GM19328 (cell line): ENCODE measurements around the gene ITPRID2.

Experiments used
- ATAC-seq: cut with Tn5 transposase; IDR thresholded peaks from one replicate; pipeline ENCODE4 v1.9.1; 2021; ENCODE audit warnings: mild to moderate bottlenecking, moderate library complexity; ENCODE audit not compliant: unreplicated experiment

Gene ITPRID2

GRCh38 chr2:181891258-181891965 lies at the start of gene ITPRID2:
Gene ITPRID2, plus strand, starts transcription at chr2:181891730. Its CDS starts 337 bp downstream, at chr2:181892067.
- ATAC-seq, result peak; percentile 92

- no peak for ATAC-seq
Observed at GRCh38 chr2:181844551-181845290, 46.8 kb upstream of the ITPRID2 start.

DNA sequence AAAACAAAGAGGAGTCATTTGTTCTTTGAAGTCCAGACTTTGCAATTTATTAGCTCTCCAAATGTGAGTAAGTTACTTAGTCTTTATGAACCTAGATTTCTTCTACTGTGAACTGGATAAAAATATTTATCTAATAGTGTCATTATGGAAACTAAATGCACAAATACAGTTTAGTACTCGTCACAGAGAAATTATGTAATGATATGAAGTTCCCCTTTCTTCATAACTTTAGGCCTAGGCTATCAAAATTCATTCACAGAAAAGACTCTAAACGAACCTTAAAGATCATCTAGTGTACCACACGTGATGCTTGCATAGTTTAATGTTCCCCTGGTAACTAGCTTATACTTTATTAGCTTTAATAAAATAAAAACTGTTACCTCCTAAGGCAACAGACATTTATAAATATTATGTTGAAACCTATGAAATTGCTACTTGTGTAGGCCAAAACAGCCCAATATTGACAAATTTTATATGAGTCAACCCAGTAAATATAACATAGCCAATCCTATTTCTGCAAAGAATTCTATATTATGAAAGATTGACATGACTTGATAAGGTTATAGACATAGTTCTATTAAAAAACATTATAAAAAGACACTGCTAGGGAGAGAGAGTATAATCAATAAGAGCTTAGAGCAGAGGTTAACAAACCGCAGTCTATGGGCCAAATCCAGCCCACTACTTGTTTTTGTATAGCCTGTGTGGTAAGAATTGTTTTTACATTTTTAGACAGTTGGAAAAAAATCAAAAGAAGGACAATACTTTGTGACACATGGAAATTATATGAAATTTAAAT lies 44.9 kb upstream of the ITPRID2 start:
- no peak for ATAC-seq

DNA sequence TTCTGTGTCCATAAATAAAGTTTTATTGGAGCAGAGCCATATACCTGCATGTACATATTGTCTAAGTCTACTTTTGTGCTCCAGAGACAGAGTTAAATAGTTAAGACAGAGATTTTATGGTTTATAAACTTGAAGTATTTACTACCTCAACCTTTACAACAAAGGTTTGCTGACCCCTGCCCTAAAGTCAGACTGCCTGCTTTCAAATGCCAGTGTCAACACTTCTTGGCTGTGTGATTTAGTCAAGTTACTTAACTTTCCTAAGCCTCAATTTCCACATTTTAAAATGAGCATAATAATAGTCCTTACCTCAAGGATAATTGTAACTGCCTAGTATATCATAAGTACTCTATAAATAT lies 44.4 kb upstream of the ITPRID2 start:
- no peak for ATAC-seq

DNA sequence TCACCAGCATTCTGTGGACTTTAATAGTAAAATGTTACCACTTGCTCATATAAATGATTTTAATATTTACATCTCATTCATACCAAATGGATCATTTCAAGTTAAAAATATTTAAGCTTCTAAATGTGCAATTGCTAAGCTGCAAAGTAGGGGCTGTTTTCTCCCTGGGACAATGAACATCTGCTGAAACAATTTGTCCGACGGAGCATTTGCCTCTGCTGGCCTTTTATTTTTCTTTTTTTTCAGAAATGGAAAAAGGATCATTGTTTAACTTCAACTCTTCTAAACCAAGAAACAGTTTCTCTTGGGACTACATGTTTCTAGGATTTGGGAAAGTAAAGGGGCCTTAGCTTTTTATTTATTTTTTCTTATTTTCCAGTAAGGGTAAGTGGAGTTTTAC lies 43.8 kb upstream of the ITPRID2 start:
- ATAC-seq, result no peak

GRCh38 chr2:181848261-181848886 lies 43.2 kb upstream of the ITPRID2 start:
- ATAC-seq, result no peak

GRCh38 chr2:181849601-181850000 lies 41.9 kb upstream of the ITPRID2 start:
- no peak for ATAC-seq

DNA sequence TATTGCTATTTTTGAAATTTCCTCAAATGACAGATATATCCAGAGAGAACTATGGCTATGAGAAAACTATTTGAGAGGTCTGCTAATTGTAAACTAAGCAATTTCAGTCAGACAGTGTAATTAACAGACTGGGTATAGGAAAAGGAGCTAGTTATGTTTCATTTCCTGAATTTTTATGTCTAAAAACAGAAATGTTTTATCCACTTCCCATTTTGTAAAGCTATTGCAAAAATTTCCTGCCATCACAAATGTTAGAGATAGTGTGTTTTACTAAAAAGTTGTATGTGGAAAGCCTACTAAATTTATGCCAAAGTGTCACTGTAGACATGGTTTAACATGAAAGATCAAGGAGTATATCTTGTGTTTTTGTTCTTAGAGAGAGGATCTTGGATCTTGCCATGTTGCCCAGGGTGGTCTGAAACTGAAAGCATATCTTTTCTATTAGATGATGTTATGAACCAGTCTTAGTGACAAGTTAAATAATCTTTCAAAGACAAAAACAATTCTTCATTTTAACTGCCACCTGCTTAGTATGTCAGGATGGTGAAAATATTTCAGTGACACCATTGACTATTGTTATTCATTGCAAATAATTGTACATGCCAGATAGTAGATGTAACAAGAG lies 40.5 kb upstream of the ITPRID2 start:
- no peak for ATAC-seq

DNA sequence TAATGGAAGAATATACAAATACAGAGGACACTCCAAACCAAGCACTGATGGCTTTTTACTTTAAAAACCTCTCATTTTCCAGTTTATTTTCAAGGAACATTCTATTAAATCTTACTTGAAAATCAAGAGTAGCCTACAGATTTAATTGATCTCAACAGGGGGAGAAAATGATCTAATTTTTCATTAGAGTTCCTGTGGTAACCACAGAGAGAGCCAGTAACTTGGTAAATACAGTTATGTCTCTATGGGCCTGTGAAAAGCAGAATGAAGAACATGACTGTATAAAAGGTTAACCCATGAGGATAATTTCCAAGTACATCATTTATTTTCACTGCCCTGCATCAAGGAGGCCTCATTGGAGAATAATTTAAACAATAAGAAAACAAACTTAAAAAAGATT lies 39.8 kb upstream of the ITPRID2 start:
- ATAC-seq, result no peak

DNA sequence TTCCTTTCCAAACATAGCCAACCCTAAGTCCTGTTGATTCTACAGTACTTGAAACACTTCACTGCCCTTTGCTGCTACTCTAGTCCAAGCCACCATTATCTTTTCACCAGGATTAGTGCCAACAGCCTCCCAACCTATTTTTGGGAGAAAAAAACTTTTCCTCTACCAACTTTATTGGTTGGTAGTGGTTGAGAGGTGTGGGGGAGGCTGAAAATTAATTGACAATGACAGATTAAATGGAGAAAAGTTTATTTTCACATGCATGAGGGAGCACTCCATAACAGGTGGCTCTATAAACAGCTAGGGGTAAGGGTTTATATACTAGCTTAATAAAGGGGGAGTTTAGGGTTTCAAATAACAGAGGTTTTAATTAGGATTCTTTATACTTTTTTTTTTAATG lies 37.8 kb upstream of the ITPRID2 start:
- ATAC-seq, result no peak

DNA sequence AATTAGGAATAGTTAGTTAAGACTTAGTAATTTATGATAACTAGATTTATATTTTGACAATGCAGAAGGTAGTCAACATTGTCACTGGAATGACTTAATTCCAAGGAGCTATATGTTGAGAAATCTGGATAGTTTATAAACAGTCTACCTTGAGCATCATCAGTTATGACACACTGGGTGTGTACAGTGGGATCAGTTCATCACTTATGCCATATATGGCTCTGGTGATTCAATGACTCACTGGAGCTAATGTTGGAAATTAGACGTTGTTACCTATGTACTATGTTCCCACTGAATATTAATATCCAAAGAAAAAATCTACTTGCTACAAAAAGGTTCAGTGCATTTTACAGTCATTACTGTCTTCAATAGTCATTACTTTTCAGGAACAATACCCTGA lies 34.0 kb upstream of the ITPRID2 start:
- ATAC-seq, result no peak

DNA sequence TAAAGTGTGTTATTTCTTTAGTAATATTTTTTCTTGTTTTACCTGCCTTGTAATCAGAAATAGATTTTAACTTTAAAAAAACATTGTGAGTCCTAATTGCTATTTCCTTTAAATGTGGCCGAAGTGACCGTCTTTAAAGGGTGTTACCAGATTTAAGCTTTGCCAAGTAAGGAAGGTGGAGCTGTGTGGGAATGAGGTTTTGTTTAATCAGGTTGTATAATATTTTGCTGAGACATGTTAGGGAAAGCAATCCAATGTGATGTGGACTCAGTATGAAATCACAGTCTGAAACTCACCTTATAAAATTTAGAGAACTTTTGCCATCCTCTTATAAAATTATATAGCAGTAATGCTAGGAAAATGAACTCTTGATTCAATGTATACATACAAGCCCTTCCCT lies 32.9 kb upstream of the ITPRID2 start:
- no peak for ATAC-seq

DNA sequence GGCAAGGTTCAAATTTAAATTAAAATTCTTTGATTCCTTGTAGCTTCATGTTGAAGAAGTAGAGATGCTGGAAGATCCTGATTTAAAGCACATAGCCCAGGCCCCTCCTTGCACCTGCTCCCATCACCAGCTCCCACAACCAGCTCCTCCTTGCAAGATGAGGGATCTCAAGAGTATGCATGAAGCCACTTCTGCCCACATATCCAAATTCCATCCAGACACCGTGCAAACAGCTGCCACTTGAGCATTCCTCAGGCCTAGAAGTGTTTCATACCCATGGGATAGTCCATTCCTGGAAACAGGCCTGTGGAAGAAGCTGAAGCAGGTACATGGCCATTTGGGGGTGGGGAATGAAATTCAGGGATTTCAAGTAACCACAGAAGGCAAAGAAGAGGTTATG lies 32.4 kb upstream of the ITPRID2 start:
- no peak for ATAC-seq

- ATAC-seq, result no peak
Observed at GRCh38 chr2:181859803-181860202, 31.7 kb upstream of the ITPRID2 start.

DNA sequence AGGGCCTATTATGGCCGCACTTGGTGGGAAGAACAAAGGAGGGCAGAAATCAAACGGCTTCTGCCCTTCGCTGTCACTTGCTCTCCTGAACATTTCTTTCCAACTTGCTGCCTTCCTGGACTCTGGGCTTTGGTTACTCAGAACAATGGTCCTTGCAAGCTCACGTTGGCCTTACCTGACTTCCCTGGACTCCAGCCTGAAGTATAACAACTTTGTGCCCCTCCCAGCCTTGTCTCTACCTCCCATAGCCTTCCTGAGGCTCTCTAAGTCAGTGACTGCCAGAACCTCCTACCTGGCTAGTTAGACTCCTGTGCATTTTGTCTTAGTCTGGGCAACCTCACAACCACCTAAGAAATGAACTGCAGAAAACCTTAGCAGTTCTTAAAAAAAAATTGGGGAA lies 30.2 kb upstream of the ITPRID2 start:
- ATAC-seq, result no peak

DNA sequence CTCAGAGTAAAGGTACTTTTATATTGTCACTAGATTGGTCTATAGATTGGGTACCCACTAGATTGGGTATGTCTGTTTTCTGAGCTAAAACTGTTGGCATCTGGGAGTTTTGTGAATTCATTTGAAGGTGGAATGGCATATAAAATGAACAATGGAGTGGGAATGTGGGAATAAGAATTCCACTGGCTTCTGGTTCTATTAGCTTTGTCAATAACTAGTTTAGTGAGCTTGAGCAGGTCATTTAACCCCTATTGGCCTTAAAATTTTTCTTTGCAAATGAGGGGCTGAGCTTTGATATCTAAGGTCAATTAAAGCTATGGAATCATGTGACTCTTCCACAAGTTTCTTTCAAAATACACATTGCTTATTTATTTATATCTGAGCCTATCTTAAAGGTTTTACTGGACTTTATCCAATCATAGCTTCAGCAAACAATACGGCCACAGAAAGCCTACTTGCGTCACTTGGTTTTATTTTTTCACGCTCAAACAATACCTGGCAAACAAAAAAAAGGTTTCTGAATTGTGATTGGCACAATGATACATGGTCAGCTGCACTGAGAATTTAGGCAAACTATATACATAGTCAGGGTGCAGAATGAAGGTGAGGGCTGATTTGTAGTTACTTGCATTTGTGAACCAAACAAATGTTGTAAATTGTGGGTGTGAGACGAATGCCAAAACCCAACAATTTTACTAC lies 28.8 kb upstream of the ITPRID2 start:
- no peak for ATAC-seq

DNA sequence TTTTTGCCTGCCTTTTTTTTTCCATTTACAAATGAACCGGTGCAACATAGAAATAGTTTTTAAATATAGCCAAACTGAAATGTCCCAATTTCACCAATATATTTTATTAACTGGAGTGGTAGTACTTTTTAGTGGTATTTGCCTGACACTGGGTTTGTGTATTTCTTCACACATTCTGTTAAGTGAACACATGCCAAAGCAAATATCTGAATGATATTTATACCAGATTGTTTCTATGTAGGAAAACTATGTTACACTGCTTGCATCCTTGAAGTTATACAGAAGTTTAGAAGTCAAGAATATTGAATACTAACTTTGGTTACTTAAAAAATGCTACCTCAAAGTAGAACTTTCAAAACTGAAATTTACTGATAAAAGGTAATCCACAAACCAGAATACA lies 19.4 kb upstream of the ITPRID2 start:
- ATAC-seq, result no peak

GRCh38 chr2:181876614-181877063 lies 14.9 kb upstream of the ITPRID2 start:
- ATAC-seq, result no peak

- ATAC-seq, result no peak
Observed at GRCh38 chr2:181877181-181877664, 14.3 kb upstream of the ITPRID2 start.

DNA sequence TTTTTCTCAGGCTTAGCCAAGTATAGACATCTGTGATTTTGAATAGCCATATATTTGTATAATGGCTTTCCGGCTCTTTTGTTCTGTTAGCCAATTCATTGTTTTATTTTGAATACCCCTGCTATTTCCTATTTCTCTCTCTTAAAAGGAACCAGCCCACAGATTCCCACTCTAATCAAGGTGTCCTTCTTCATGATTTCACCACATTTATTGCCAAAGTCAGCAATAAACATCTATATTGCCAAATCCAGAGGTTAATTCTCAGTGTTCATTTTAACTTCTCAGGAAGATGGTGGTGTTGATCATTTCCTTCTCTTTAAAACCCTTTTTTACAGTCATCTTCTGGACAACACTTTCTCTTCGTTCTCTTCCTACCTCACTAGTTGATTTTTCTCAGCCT lies 13.1 kb upstream of the ITPRID2 start:
- no peak for ATAC-seq
